K562 (cell line): ENCODE results near the gene SYMPK. TPM values are rescaled to one million over a fixed set of nuclear protein-coding genes. Genes with fewer than 3 reads are reported as not detected.
A peak's percentile ranks its signal among the peaks of the same experiment; 100 is the strongest.

Source experiments
- ARID4B ChIP-seq: sonication (generic); formaldehyde crosslinking; IDR thresholded peaks from 2 replicates; pipeline ENCODE4 v1.8.0; 2022; ENCODE audit warnings: mild to moderate bottlenecking, missing genetic modification reagents
- ATF1 ChIP-seq, 2 experiments: fragments of 450-650 bp in 1 of 2; IDR thresholded peaks; 2 replicates each; pipeline ENCODE4 v1.6.1; 2016; ENCODE audit warnings: missing compliant biosample characterization in 1 of 2, missing genetic modification characterization in 1 of 2
- E2F6 ChIP-seq, 2 experiments: IDR thresholded peaks; 2 replicates each; pipeline ENCODE4 v1.6.1; 2011; ENCODE audit warnings: borderline replicate concordance in 1 of 2, control low read depth in 1 of 2, low read depth in 1 of 2, low read length in 1 of 2, mild to moderate bottlenecking in 1 of 2, mixed read lengths in 1 of 2, moderate library complexity in 1 of 2; ENCODE audit not compliant: insufficient read depth in 1 of 2, insufficient read length in 1 of 2, poor library complexity in 1 of 2, severe bottlenecking in 1 of 2; ENCODE audit errors: extremely low read depth in 1 of 2
- ETV5 ChIP-seq: sonication (generic); formaldehyde crosslinking; IDR thresholded peaks from 2 replicates; pipeline ENCODE4 v1.4.0; 2020; ENCODE audit warnings: low read depth, mild to moderate bottlenecking, missing genetic modification reagents
- FOXM1 ChIP-seq, 2 experiments: fragments of 450-650 bp in 1 of 2; sonication (generic) in 1 of 2; formaldehyde crosslinking in 1 of 2; IDR thresholded peaks; 2 replicates each; pipeline versions ENCODE4 v1.6.1 to v1.9.0; 2017 to 2022; ENCODE audit warnings: low read depth in 2 of 2, mild to moderate bottlenecking in 2 of 2, missing genetic modification reagents in 1 of 2, moderate library complexity in 1 of 2
- GTF2F1 ChIP-seq: IDR thresholded peaks from 2 replicates; pipeline ENCODE4 v1.6.1; 2011; ENCODE audit warnings: low read depth, low read length, improper control_type of control experiment
- KDM2B ChIP-seq: fragments of 250-450 bp; sonication (Bioruptor Pico); IDR thresholded peaks from 2 replicates; pipeline ENCODE4 v1.8.0; 2021; ENCODE audit warnings: mild to moderate bottlenecking, moderate library complexity
- PHB ChIP-seq: fragments of 250-450 bp; sonication (Bioruptor Pico); IDR thresholded peaks from 2 replicates; pipeline ENCODE4 v1.5.0; 2021
- SMAD1 ChIP-seq: fragments of 150-350 bp; IDR thresholded peaks from 2 replicates; pipeline ENCODE4 v1.6.1; 2014; ENCODE audit warnings: low read length, low read depth; ENCODE audit not compliant: partially characterized antibody
- SRSF9 ChIP-seq: fragments of 200-400 bp; formaldehyde crosslinking; IDR thresholded peaks from 2 replicates; pipeline ENCODE4 v1.6.1; 2017; ENCODE audit warnings: low read depth, low read length, borderline replicate concordance
- TBP ChIP-seq: optimal IDR thresholded peaks from 2 replicates; pipeline ENCODE3; 2011; ENCODE audit warnings: low read depth, low read length, improper control_type of control experiment
- TCF15 ChIP-seq: fragments of 250-450 bp; sonication (Bioruptor Pico); IDR thresholded peaks from 2 replicates; pipeline ENCODE4 v1.8.0; 2022; ENCODE audit warnings: moderate library complexity, mild to moderate bottlenecking, inconsistent platforms
- TCF7 ChIP-seq: sonication (generic); IDR thresholded peaks from 2 replicates; pipeline ENCODE4 v1.6.1; 2016; ENCODE audit warnings: antibody characterized with exemption, borderline replicate concordance
- ZFP36 ChIP-seq: fragments of 150-350 bp; IDR thresholded peaks from 2 replicates; pipeline ENCODE4 v1.6.1; 2018; ENCODE audit warnings: low read length, low read depth; ENCODE audit not compliant: partially characterized antibody
- ZNF140 ChIP-seq: fragments of 250-450 bp; sonication (Bioruptor Pico); IDR thresholded peaks from 2 replicates; pipeline ENCODE4 v1.8.0; 2021; ENCODE audit warnings: moderate library complexity, mild to moderate bottlenecking, inconsistent platforms
- ZNF197 ChIP-seq: fragments of 200-800 bp; sonication (Bioruptor generic); IDR thresholded peaks from 2 replicates; pipeline ENCODE4 v1.6.1; 2016; ENCODE audit warnings: low read depth, missing genetic modification characterization, missing compliant biosample characterization
- ZNF24 ChIP-seq: fragments of 450-650 bp; IDR thresholded peaks from 2 replicates; pipeline ENCODE4 v1.6.1; 2016
- ZNF444 ChIP-seq: fragments of 250-450 bp; sonication (Bioruptor Pico); IDR thresholded peaks from 2 replicates; pipeline ENCODE4 v1.4.0; 2020; ENCODE audit warnings: mild to moderate bottlenecking, moderate library complexity
- ZNF511 ChIP-seq: sonication (generic); formaldehyde crosslinking; IDR thresholded peaks from 2 replicates; pipeline ENCODE4 v1.8.0; 2022; ENCODE audit warnings: mild to moderate bottlenecking, missing genetic modification reagents
- ZNF695 ChIP-seq: fragments of 450-650 bp; formaldehyde crosslinking; IDR thresholded peaks from 2 replicates; pipeline ENCODE4 v1.4.0; 2020; ENCODE audit warnings: mild to moderate bottlenecking, moderate library complexity
- polyA plus RNA-seq, 8 experiments: library from polyadenylated mRNA; depleted of rRNA in 4 of 8; stranded (reverse) in 5 of 8; unstranded in 3 of 8; fragments of >200 nt; fragmentation: Nextera tagmentation in 2 of 8; fragmentation: Illumina TruSeq in 1 of 8; extraction: Ambion mirVana in 2 of 8; extraction: Trizol in 1 of 8; gene quantifications; 2 replicates each; pipeline versions ENCODE4 v1.2.1 to v1.2.3, GENCODE V29; 2011 to 2014; ENCODE audit warnings: inconsistent platforms in 1 of 8, missing spikeins in 1 of 8
- total RNA-seq, 7 experiments: library from RNA; depleted of rRNA in 6 of 7; stranded (reverse); fragments of >200 nt in 6 of 7; fragmentation: Illumina TruSeq in 2 of 7; extraction: Trizol in 2 of 7; gene quantifications; 2 replicates each; pipeline versions ENCODE4 v1.2.1 to v1.2.3, GENCODE V29; 2011 to 2021; ENCODE audit warnings: low replicate concordance in 1 of 7
- TF ChIP-seq, protein P1 (sequence below): fragments of 250-450 bp; sonication (Bioruptor Pico); IDR thresholded peaks from 2 replicates; pipeline ENCODE4 v1.8.0; 2021; ENCODE audit warnings: moderate library complexity, mild to moderate bottlenecking, inconsistent platforms

The SYMPK gene
- total and polyA plus RNA-seq, 9 of the 15 experiments (the other 6 are each of a cell fraction or from before 2014, with no cell fraction given), result 0.73 to 95.5 (median 58.4) TPM

GRCh38 chr19:45863840-45864628 lies 1.1 kb upstream of the SYMPK start, which contains the start of gene FOXA3 (continued):
- no peak for TF ChIP-seq ZNF140 (CRISPR knock-in tag)
- peak; percentile 42 for TF ChIP-seq SMAD1
- no peak for TF ChIP-seq SRSF9
- no peak for TF ChIP-seq ZNF197 (CRISPR knock-in tag)
- TF ChIP-seq ZNF444, result no peak
- TF ChIP-seq TCF15 (CRISPR knock-in tag), result no peak
- peak; percentile 23; the same call in 1 of the 2 replicates for TF ChIP-seq ETV5 (CRISPR knock-in tag)
- TF ChIP-seq, protein P1, sequence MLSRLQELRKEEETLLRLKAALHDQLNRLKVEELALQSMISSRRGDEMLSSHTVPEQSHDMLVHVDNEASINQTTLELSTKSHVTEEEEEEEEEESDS (CRISPR knock-in tag), result no peak
- TF ChIP-seq TCF7, result no peak
- no peak for TF ChIP-seq PHB
- TF ChIP-seq ARID4B (CRISPR knock-in tag), result no peak; the same call in 1 of the 2 replicates
- no peak for TF ChIP-seq ZNF695
- 0 out of 2 replicates have a peak, but pooled peaks have one; percentile 9 for TF ChIP-seq FOXM1 (IDR thresholded peaks at IDR 0.05; ENCODE audit: low read depth)
- no peak for TF ChIP-seq FOXM1 (CRISPR knock-in tag; IDR thresholded peaks at IDR 0.05; ENCODE audit: low read depth)
- peak in 1 of 2 experiments; percentile 75 for TF ChIP-seq E2F6 (IDR thresholded peaks at IDR 0.05; ENCODE audit: borderline replicate concordance in 1 of 2, extremely low read depth in 1 of 2, insufficient read depth in 1 of 2, insufficient read length in 1 of 2, low read depth in 1 of 2, low read length in 1 of 2, poor library complexity in 1 of 2, severe bottlenecking in 1 of 2)
- 0 out of 2 replicates have a peak, but pooled peaks have one; percentile 38 for TF ChIP-seq ZNF511
- TF ChIP-seq ZNF24, result no peak; the same call in 1 of the 2 replicates
- peak; percentile 61 for TF ChIP-seq ZFP36
- no peak for TF ChIP-seq GTF2F1
- TF ChIP-seq KDM2B (CRISPR knock-in tag), result no peak
- TF ChIP-seq TBP, result peak; percentile 81
- no peak for TF ChIP-seq ATF1 (CRISPR knock-in tag; IDR thresholded peaks at IDR 0.05)
- peak; percentile 31 for TF ChIP-seq ATF1 (tag; IDR thresholded peaks at IDR 0.05)
